Cerebellar cortex (tissue), 1 donor: ENCODE results near the gene JPH3.

ENCODE experiments used
- DNase-seq: peaks from one replicate; pipeline ENCODE4 v3.0.0-alpha.2; 2015; ENCODE audit warnings: low spot score

JPH3 gene

DNA sequence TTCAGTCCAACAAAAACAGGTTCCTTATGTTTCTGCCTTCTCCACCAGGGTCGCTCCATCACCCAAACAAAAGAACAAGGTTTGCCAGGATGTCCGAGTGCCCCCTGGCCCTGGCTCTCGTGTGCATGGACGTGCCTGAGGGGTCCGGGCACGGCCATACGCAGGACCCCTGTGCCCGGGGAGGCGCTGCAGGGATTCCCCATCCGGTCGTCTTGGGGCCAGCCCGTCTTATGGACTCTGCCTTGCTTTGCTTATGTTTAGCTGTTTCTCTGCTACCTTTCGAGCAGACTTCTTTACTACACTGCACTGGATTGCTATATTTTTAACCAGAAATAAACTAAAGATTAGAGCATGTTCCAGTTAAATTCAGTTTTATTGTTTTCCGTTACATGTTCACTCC lies 95.5 kb downstream of the JPH3 start:
- no peak for DNase-seq

DNA sequence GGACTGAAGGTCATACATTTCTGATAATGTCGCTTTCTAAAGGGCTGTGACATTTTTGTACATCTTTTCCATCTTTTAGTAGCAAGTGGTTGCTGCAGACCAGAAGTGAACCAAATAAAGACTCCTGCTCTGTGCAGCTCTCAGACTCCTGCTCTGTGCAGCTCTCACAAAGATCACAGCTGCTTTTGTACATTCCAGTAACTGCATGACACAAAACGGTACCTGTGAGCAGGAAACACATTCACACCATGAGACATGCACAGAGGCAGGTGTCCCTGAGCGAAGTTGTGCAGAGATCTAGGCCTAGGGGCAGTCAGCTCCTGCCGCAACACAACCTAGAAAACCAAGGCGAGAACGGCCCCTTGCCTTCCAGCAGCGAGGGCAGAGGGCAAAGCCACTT lies 95.9 kb downstream of the JPH3 start:
- DNase-seq = no peak

GRCh38 chr16:87698676-87699199 lies 96.4 kb downstream of the JPH3 start:
- no peak for DNase-seq

GRCh38 chr16:87700406-87701077 lies 98.2 kb downstream of the JPH3 start:
- DNase-seq = no peak

GRCh38 chr16:87701078-87701460 lies 98.8 kb downstream of the JPH3 start:
- no peak for DNase-seq

DNA sequence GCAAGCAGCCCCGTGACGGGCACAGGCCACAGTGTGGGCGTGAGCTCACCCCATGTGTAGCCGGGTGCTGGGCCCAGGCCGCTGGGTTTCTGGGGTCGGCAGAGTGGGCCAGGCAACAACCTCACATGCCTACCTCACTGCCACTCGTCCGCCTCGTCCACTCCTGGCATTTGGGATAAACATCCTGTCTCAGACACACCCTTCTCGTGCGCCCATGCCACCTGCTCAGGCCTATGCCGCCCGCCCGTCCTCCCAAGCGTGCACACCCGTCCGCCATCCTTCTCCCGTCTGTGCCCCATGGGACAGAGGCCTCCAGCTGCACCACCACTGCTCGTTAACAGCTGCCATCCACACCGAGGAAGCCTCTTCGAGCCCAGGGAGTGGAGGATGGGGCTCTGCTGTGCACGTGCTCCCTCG lies 99.2 kb downstream of the JPH3 start:
- DNase-seq = no peak

- peak; percentile 53 for DNase-seq
Observed at GRCh38 chr16:87702325-87702811, 100.1 kb downstream of the JPH3 start.

DNA sequence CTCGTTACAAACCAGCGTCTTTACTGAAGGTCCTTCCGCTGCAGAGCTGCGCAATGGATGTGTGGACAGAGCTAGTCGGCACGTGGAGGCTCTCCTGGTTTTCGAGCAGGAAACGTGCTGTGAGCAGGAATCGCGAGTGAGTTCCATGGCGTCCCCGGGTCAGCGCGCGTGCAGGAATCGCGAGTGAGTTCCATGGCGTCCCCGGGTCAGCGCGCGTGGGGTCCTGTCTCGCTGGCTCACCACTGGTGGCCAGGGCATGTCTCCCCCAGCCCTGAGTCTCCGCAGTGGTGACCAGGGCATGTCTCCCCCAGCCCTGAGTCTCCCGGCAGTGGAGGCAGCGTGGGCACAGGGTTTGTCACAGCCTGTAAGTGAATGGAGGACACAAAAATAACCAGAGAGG lies 100.8 kb downstream of the JPH3 start:
- no peak for DNase-seq

- DNase-seq = no peak
Observed at GRCh38 chr16:87703835-87704375, 101.6 kb downstream of the JPH3 start.

GRCh38 chr16:87704754-87705353 lies 102.5 kb downstream of the JPH3 start:
- peak; percentile 71 for DNase-seq

GRCh38 chr16:87705771-87706277 lies 103.5 kb downstream of the JPH3 start:
- DNase-seq = peak; percentile 39

- DNase-seq = peak; percentile 34
Observed at GRCh38 chr16:87706278-87707000, 104.1 kb downstream of the JPH3 start.

GRCh38 chr16:87707097-87707496 lies 104.8 kb downstream of the JPH3 start:
- DNase-seq = peak; percentile 22

DNA sequence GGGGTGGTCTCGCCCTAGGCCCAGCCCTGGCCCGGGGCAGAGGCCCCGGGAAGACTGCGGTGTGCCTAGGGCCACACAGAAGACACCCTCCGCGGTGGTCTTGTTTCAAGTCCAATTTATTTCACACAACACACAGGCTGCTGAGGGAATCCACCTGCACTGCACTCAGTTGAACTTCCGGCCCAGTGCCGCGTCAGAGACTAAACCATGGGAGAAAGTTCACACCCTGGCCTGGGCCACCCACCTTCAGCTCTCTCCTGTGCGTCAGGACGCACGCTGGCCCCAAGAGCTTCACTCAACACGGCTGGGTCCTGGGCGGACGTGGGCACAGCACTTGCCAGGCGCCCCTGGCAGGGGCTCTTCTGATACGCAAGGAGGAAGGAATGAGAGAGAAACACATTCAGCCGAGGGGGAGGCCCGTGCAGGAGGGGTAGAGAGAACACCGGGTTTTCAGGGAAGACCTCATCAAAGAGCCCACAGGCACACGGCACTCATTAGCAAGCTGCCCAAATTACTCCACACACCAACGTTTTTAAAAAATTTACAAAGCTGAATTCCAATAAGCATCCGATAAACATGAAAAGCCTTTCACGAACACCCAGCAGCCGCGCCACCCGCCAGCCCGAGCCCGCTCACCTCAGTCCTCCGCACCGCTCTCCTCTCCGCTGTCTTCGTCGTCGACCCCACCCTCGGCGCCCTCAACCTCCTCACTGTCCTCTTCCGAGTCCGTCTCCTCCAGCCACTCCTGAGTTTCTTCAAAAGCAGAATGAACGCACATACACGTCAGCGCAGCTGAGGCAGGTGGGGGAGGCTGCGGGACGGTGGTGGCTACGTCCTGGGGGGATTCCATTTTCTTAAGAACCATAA lies 105.6 kb downstream of the JPH3 start:
- DNase-seq = no peak

DNA sequence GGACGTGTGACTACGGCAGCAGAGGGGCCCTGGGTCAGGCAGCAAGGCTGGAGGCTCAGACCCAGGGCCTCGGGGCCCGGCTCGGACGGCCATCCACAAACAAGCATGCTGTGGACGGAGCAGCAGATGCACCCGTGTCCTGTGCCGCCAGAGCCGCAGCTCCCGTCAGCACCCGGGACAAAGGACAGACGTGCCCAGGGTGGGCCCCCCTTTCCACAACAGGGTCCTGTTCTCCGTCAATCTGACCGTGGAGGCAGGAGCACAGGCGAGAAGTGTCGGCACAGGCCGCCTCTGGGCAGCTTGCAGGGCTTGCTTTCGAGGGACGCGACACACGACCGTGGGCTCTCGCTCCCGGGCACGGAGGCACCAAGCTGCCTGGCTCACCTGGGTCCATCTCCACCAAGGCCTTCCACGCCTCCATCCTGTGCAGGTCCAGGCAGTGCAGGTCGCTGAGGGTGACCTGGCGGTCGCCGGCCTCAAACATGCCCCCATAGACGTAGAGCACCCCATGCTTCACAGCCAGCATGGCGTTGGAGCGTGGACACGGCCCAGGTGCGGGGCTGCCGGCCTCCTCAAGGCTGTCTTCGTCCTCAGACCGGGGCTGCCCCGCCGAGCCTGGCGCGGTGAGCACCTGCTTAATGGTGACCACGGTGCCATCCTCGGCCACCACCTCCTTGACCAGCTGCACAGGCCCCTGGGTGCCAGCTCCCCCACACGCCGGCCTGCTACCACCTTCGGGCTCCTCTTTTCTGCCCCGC lies 106.8 kb downstream of the JPH3 start:
- DNase-seq = no peak

DNA sequence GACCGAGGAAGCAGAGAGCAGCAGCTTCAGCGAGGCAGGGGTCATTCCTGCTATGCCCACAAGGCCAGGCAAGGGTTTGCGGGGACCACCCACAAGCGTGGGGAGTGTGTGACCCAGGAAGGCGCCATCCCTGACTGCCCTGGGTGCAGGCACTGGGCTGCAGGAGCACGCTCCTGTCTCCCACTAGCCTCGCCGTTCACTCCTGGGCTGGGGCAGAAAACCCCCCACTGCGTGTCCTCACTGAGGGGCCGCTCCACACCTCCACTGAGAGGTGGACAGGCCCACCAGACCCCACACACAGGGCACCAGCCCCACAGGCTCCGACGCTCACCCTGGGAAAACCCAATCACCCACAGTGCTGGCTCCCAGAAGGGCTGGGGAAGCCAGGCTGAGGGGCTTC lies 107.4 kb downstream of the JPH3 start:
- DNase-seq = no peak

- no peak for DNase-seq
Observed at GRCh38 chr16:87710887-87711286, 108.6 kb downstream of the JPH3 start.

DNA sequence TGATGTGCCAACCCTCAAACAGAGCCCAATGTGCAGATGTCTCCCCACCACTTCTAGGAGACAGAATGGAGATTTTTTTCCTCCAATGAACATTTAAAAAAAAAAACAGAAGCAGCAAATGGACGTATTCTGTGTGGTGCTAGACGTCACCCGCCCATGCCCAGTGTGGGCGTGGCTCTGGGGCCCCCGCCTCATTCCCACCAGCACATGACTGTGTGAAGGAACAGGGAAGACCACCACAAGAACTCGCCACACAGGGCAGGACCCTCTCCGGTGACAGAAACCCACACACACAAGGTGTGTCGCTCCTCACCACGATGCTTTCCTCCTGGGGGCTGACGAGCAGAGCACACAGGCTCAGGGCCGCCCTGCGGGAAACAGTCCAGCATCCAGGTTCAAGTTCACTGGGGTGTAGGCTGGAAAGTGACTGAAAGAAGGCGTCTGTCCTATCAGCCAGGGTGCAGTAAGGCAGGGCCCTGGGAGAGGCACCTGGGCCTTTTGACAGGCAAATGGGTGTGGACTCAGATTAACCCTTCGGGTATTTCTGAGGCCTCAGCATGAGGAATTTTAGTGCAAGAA lies 110.0 kb downstream of the JPH3 start:
- no peak for DNase-seq

GRCh38 chr16:87713451-87714229 lies 111.3 kb downstream of the JPH3 start:
- DNase-seq = no peak

- no peak for DNase-seq
Observed at GRCh38 chr16:87715231-87715630, 112.9 kb downstream of the JPH3 start.
